A549 (cell line): ENCODE data around the gene ZNF276.

ENCODE experiments used
- CTCF ChIP-seq: fragments of >200 bp; sonication (Bioruptor Twin); formaldehyde crosslinking; IDR thresholded peaks from 3 replicates; pipeline ENCODE4 v1.5.1; 2016
- EP300 ChIP-seq, 2 experiments: fragments of >200 bp; sonication (Bioruptor Twin); formaldehyde crosslinking; IDR thresholded peaks; 2 replicates in 1 of 2; 3 replicates in 1 of 2; pipeline ENCODE4 v1.6.1; 2016 to 2017
- ESRRA ChIP-seq: fragments of 150-350 bp; IDR thresholded peaks from 2 replicates; pipeline ENCODE4 v1.6.1; 2014; ENCODE audit warnings: mild to moderate bottlenecking, low read length, borderline replicate concordance
- KDM1A ChIP-seq: fragments of 200-600 bp; sonication (generic); IDR thresholded peaks from 2 replicates; pipeline ENCODE4 v1.6.1; 2016; ENCODE audit warnings: low read depth, mild to moderate bottlenecking
- POLR2A ChIP-seq: IDR thresholded peaks from 2 replicates; pipeline ENCODE4 v1.6.1; 2012; ENCODE audit warnings: mild to moderate bottlenecking, low read length
- RAD21 ChIP-seq, 2 experiments: fragments of >200 bp in 1 of 2; sonication (Bioruptor Twin) in 1 of 2; formaldehyde crosslinking in 1 of 2; IDR thresholded peaks in 1 of 2; conservative IDR thresholded peaks in 1 of 2; 2 replicates in 1 of 2; 3 replicates in 1 of 2; pipeline ENCODE4 v1.6.1; 2012 to 2018; ENCODE audit warnings: inconsistent platforms in 1 of 2
- RCOR1 ChIP-seq: fragments of 150-350 bp; IDR thresholded peaks from 2 replicates; pipeline ENCODE4 v1.6.1; 2014; ENCODE audit warnings: antibody characterized with exemption, low read length, low read depth
- RFX5 ChIP-seq: fragments of 450-650 bp; IDR thresholded peaks from 2 replicates; pipeline ENCODE4 v1.7.1; 2014; ENCODE audit warnings: antibody characterized with exemption, mild to moderate bottlenecking, moderate library complexity
- ZFP36 ChIP-seq: fragments of 450-650 bp; IDR thresholded peaks from 2 replicates; pipeline ENCODE4 v1.6.1; 2014; ENCODE audit warnings: borderline replicate concordance; ENCODE audit not compliant: partially characterized antibody
- TF ChIP-seq, protein P1 (sequence below): fragments of >200 bp; sonication (Bioruptor Twin); formaldehyde crosslinking; IDR thresholded peaks from 3 replicates; pipeline ENCODE4 v1.6.1; 2016

DNA sequence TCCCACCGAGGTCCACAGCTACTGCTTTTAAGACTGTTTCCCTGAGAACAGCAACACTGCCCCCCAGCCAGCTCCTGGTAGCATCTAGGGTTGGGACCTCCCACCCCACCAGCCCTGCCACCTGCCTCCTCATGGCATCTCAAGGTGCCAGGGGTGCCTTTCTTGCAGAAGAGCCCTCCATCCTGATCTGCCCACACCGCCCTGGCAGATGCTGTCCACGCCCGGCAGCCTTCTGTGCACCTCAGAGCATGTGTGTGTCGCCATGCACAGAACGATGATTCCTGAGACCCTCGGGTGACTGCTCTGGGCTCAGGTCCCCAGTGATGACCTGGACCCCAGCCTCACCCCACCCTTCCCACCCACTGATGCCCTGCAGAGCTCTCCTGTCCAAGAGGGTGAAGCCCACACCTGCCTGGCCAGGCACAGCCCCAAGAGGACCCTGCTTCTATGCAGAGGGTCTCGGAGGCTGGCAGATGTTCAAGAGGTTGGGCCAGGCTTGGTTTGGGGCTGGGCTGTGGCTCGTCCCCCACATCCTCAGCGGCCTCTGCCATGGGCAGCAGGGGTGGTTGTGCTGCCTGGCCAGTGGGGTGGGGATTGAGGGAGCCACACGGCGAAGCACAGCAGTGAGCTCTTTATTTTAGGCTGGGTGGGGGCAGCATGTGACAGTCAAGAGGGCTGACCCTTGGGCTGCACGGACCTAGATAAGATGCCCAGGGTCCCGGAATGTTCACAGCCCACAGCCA, 14.6 kb upstream of the ZNF276 start:
- no peak for TF ChIP-seq RFX5
- no peak for TF ChIP-seq POLR2A
- no peak for TF ChIP-seq CTCF
- TF ChIP-seq RAD21 (conservative IDR thresholded peaks at IDR 0.05 in 1 of 2, IDR thresholded peaks at IDR 0.05 in 1 of 2): no peak
- no peak for TF ChIP-seq EP300 (IDR thresholded peaks at IDR 0.05)
- no peak for TF ChIP-seq RCOR1
- TF ChIP-seq KDM1A: no peak
- no peak for TF ChIP-seq ZFP36
- TF ChIP-seq, protein P1, sequence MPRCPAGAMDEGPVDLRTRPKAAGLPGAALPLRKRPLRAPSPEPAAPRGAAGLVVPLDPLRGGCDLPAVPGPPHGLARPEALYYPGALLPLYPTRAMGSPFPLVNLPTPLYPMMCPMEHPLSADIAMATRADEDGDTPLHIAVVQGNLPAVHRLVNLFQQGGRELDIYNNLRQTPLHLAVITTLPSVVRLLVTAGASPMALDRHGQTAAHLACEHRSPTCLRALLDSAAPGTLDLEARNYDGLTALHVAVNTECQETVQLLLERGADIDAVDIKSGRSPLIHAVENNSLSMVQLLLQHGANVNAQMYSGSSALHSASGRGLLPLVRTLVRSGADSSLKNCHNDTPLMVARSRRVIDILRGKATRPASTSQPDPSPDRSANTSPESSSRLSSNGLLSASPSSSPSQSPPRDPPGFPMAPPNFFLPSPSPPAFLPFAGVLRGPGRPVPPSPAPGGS: no peak
- no peak for TF ChIP-seq ESRRA
